Peyer's patch (tissue), 4 donors: ENCODE data around the gene FRMD4A.
"Not testable (repeated sequence)": the region's sequence is repeated elsewhere in the genome, so short reads cannot be mapped to it uniquely, and the experiment has no call there.

Experiments used
- POLR2A ChIP-seq, 2 donors: fragments of 450-650 bp; IDR thresholded peaks; one replicate each; pipeline ENCODE4 v1.5.1; 2017; ENCODE audit warnings: antibody characterized with exemption in 2 of 2, mild to moderate bottlenecking in 2 of 2, moderate library complexity in 2 of 2
- TF ChIP-seq, protein P1 (sequence below), 6 experiments: fragments of 450-650 bp in 4 of 6; fragments of 200-600 bp in 2 of 6; sonication (generic) in 1 of 6; IDR thresholded peaks; one replicate each; pipeline ENCODE4 v1.5.1; 2017 to 2019; ENCODE audit warnings: antibody characterized with exemption in 6 of 6, mild to moderate bottlenecking in 3 of 6, moderate library complexity in 1 of 6

DNA sequence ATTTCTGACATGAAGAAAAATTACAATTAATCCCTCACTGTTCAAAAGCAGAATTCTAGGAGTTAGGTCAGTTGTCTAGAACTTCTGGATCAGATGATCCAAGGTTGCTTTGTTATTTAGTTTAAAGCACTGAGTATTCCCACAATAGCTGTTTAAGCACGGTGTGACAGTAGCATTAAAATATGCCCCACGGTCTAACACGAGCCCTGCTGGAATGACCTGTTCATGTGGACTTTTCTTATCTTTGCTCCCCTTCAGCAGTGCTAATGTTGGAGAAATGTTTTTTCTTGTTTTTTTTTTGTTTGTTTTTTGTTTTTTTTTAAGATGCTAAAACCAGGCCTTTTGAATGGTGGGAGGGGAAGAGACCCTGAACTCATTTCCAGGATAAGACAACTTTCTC, 101.9 kb downstream of the FRMD4A start:
- TF ChIP-seq, protein P1, sequence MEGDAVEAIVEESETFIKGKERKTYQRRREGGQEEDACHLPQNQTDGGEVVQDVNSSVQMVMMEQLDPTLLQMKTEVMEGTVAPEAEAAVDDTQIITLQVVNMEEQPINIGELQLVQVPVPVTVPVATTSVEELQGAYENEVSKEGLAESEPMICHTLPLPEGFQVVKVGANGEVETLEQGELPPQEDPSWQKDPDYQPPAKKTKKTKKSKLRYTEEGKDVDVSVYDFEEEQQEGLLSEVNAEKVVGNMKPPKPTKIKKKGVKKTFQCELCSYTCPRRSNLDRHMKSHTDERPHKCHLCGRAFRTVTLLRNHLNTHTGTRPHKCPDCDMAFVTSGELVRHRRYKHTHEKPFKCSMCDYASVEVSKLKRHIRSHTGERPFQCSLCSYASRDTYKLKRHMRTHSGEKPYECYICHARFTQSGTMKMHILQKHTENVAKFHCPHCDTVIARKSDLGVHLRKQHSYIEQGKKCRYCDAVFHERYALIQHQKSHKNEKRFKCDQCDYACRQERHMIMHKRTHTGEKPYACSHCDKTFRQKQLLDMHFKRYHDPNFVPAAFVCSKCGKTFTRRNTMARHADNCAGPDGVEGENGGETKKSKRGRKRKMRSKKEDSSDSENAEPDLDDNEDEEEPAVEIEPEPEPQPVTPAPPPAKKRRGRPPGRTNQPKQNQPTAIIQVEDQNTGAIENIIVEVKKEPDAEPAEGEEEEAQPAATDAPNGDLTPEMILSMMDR (IDR thresholded peaks at IDR 0.05) = not testable (repeated sequence)
- not testable (repeated sequence) for TF ChIP-seq POLR2A (IDR thresholded peaks at IDR 0.05)
